ENCODE results near the gene PUM1.

DNA sequence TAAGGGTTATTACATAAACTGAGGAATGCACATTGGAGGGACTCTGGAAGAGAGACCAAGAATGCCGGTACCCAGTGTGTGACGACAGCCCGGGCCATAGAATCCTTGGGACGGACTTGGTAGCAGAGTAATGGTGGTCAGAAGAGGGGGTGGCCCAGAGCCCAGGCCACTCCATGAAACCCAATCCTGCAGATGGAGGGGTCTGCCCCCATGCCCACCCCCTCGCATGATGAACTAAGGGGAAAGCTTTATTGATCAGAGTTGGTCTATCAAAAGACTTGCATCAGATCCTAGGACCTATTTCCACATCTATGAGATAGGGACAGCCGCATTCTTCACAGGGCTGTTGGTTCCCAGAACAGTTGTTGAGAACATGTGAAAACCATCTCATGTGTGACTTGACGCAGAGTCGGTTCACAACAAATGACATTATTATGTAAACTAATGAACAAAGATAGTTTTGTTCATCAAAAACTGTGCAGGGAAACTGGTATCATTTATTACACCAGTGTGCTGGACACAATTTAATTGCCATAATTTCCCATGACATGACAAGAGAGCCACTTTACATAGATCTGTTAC lies 135.5 kb downstream of the PUM1 start:
- TF ChIP-seq POLR2A (IDR thresholded peaks at IDR 0.05) (no peak), POLR2AphosphoS5 (IDR thresholded peaks at IDR 0.05) (no peak)
- TF ChIP-seq, protein P1, sequence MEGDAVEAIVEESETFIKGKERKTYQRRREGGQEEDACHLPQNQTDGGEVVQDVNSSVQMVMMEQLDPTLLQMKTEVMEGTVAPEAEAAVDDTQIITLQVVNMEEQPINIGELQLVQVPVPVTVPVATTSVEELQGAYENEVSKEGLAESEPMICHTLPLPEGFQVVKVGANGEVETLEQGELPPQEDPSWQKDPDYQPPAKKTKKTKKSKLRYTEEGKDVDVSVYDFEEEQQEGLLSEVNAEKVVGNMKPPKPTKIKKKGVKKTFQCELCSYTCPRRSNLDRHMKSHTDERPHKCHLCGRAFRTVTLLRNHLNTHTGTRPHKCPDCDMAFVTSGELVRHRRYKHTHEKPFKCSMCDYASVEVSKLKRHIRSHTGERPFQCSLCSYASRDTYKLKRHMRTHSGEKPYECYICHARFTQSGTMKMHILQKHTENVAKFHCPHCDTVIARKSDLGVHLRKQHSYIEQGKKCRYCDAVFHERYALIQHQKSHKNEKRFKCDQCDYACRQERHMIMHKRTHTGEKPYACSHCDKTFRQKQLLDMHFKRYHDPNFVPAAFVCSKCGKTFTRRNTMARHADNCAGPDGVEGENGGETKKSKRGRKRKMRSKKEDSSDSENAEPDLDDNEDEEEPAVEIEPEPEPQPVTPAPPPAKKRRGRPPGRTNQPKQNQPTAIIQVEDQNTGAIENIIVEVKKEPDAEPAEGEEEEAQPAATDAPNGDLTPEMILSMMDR (IDR thresholded peaks at IDR 0.05): no peak

All from prostate gland (tissue), 2 donors.